SJCRH30 (cell line): ENCODE data around the gene TM4SF5. TPM values are rescaled to one million over a fixed set of nuclear protein-coding genes. Genes with fewer than 3 reads are reported as not detected.

Experiments used
- DNase-seq, 2 experiments: peaks; one replicate each; pipeline ENCODE4 v3.0.0-alpha.2; 2015 to 2020
- H3K27ac ChIP-seq: fragments of 250-450 bp; sonication (Bioruptor Pico); 2 replicates; pipeline ENCODE4 v1.5.1; 2020; ENCODE audit warnings: mild to moderate bottlenecking, moderate library complexity
- H3K27me3 ChIP-seq: fragments of 250-450 bp; sonication (Bioruptor Pico); 2 replicates; pipeline ENCODE4 v1.5.1; 2020; ENCODE audit warnings: mild to moderate bottlenecking, moderate library complexity
- H3K36me3 ChIP-seq: fragments of 250-450 bp; sonication (Bioruptor Pico); 2 replicates; pipeline ENCODE4 v1.5.1; 2020; ENCODE audit warnings: mild to moderate bottlenecking, moderate library complexity
- H3K4me1 ChIP-seq: fragments of 250-450 bp; sonication (Bioruptor Pico); 2 replicates; pipeline ENCODE4 v1.5.1; 2020; ENCODE audit warnings: mild to moderate bottlenecking, moderate library complexity
- H3K4me3 ChIP-seq: fragments of 250-450 bp; sonication (Bioruptor Pico); 2 replicates; pipeline ENCODE4 v1.5.1; 2020; ENCODE audit warnings: mild to moderate bottlenecking, moderate library complexity
- H3K9me3 ChIP-seq: fragments of 250-450 bp; sonication (Bioruptor Pico); replicated peaks from 2 replicates; pipeline ENCODE4 v1.5.1; 2020; ENCODE audit warnings: mild to moderate bottlenecking, moderate library complexity
- total RNA-seq: library from RNA; depleted of rRNA; stranded (reverse); fragments of >200 nt; shearing (Covaris generic); gene quantifications from 2 replicates; pipeline ENCODE4 v1.2.3, GENCODE V29; 2014; rRNA removed

Gene TM4SF5
- total RNA-seq: not detected in 2 replicates

GRCh38 chr17:4771519-4772234 is at the start of gene TM4SF5:
Gene TM4SF5 (plus strand): TSS chr17:4771886. CDS start chr17:4771923, 37 bp downstream.
- no peaks in the 10 kb centered on the region for H3K9me3 ChIP-seq
- no peaks in the 10 kb centered on the region for H3K36me3 ChIP-seq
- no peaks in the 10 kb centered on the region for H3K27me3 ChIP-seq
- H3K4me3 ChIP-seq: no peak within 1 kb of the TSS
- no peak for DNase-seq
- no peaks in the 10 kb centered on the region for H3K4me1 ChIP-seq
- H3K27ac ChIP-seq: no peak within 1 kb of the TSS

- H3K4me1 ChIP-seq: no peaks in the 10 kb centered on the region
- no peak for DNase-seq
- no peaks in the 10 kb centered on the region for H3K27me3 ChIP-seq
- H3K36me3 ChIP-seq: no peaks in the 10 kb centered on the region
- H3K27ac ChIP-seq: no peak overlapping the region
- H3K4me3 ChIP-seq: no peak overlapping the region
- no peaks in the 10 kb centered on the region for H3K9me3 ChIP-seq
Measured at GRCh38 chr17:4722678-4723240, 48.9 kb upstream of the TM4SF5 start.

- H3K27me3 ChIP-seq: no peaks in the 10 kb centered on the region
- no peak overlapping the region for H3K27ac ChIP-seq
- no peaks in the 10 kb centered on the region for H3K9me3 ChIP-seq
- no peaks in the 10 kb centered on the region for H3K36me3 ChIP-seq
- H3K4me3 ChIP-seq: no peak overlapping the region
- DNase-seq: no peak
- no peaks in the 10 kb centered on the region for H3K4me1 ChIP-seq
Measured at GRCh38 chr17:4724650-4725049, 47.0 kb upstream of the TM4SF5 start.

GRCh38 chr17:4725646-4726310 is 45.9 kb upstream of the TM4SF5 start:
- Histone ChIP-seq H3K9me3 (no peaks in the 10 kb centered on the region), H3K27me3 (no peaks in the 10 kb centered on the region), H3K27ac (no peak overlapping the region), H3K4me1 (no peaks in the 10 kb centered on the region), H3K4me3 (no peak overlapping the region), H3K36me3 (no peaks in the 10 kb centered on the region)
- no peak for DNase-seq

GRCh38 chr17:4728124-4728523 is 43.6 kb upstream of the TM4SF5 start:
- DNase-seq: no peak
- H3K4me1 ChIP-seq: no peaks in the 10 kb centered on the region
- H3K27ac ChIP-seq: no peak overlapping the region
- H3K27me3 ChIP-seq: no peaks in the 10 kb centered on the region
- H3K36me3 ChIP-seq: no peaks in the 10 kb centered on the region
- H3K9me3 ChIP-seq: no peaks in the 10 kb centered on the region
- no peak overlapping the region for H3K4me3 ChIP-seq

- no peaks in the 10 kb centered on the region for H3K36me3 ChIP-seq
- H3K4me3 ChIP-seq: no peak overlapping the region
- H3K4me1 ChIP-seq: no peaks in the 10 kb centered on the region
- H3K27me3 ChIP-seq: no peaks in the 10 kb centered on the region
- H3K27ac ChIP-seq: no peak overlapping the region
- no peaks in the 10 kb centered on the region for H3K9me3 ChIP-seq
- DNase-seq: no peak
Measured at GRCh38 chr17:4733073-4733531, 38.6 kb upstream of the TM4SF5 start.

GRCh38 chr17:4734857-4735475 is 36.7 kb upstream of the TM4SF5 start:
- no peaks in the 10 kb centered on the region for H3K36me3 ChIP-seq
- no peaks in the 10 kb centered on the region for H3K27me3 ChIP-seq
- H3K4me3 ChIP-seq: no peak overlapping the region
- H3K27ac ChIP-seq: no peak overlapping the region
- no peaks in the 10 kb centered on the region for H3K9me3 ChIP-seq
- DNase-seq: no peak
- H3K4me1 ChIP-seq: no peaks in the 10 kb centered on the region

- Histone ChIP-seq H3K27ac (no peak overlapping the region), H3K4me1 (no peaks in the 10 kb centered on the region), H3K4me3 (no peak overlapping the region), H3K36me3 (no peaks in the 10 kb centered on the region), H3K27me3 (no peaks in the 10 kb centered on the region), H3K9me3 (no peaks in the 10 kb centered on the region)
- no peak for DNase-seq
Measured at GRCh38 chr17:4735876-4736651, 35.6 kb upstream of the TM4SF5 start.

GRCh38 chr17:4738136-4739121 is 33.3 kb upstream of the TM4SF5 start:
- Histone ChIP-seq H3K4me1 (no peaks in the 10 kb centered on the region), H3K27ac (no peak overlapping the region), H3K4me3 (no peak overlapping the region), H3K27me3 (no peaks in the 10 kb centered on the region), H3K36me3 (no peaks in the 10 kb centered on the region), H3K9me3 (no peaks in the 10 kb centered on the region)
- DNase-seq: no peak

- Histone ChIP-seq H3K27me3 (no peaks in the 10 kb centered on the region), H3K27ac (no peak within 1 kb of the TSS), H3K4me1 (no peaks in the 10 kb centered on the region), H3K4me3 (no peak within 1 kb of the TSS), H3K36me3 (no peaks in the 10 kb centered on the region), H3K9me3 (no peaks in the 10 kb centered on the region)
- no peak for DNase-seq
Measured at GRCh38 chr17:4739122-4740024, 32.3 kb upstream of the TM4SF5 start, which contains the start of the genes CXCL16 and ZMYND15. Gene CXCL16 (minus strand): TSS chr17:4739928. CDS start chr17:4739339, 589 bp downstream. Gene ZMYND15 (plus strand): TSS chr17:4739833. CDS start chr17:4740549, 716 bp downstream.

GRCh38 chr17:4740025-4740351 is 31.7 kb upstream of the TM4SF5 start:
- H3K9me3 ChIP-seq: no peaks in the 10 kb centered on the region
- H3K4me3 ChIP-seq: no peak overlapping the region
- H3K36me3 ChIP-seq: no peaks in the 10 kb centered on the region
- H3K4me1 ChIP-seq: no peaks in the 10 kb centered on the region
- no peaks in the 10 kb centered on the region for H3K27me3 ChIP-seq
- DNase-seq: no peak
- H3K27ac ChIP-seq: no peak overlapping the region

GRCh38 chr17:4740584-4740983 is 31.1 kb upstream of the TM4SF5 start:
- no peak for DNase-seq
- H3K27ac ChIP-seq: no peak overlapping the region
- H3K4me1 ChIP-seq: no peaks in the 10 kb centered on the region
- H3K4me3 ChIP-seq: no peak overlapping the region
- no peaks in the 10 kb centered on the region for H3K9me3 ChIP-seq
- H3K27me3 ChIP-seq: no peaks in the 10 kb centered on the region
- no peaks in the 10 kb centered on the region for H3K36me3 ChIP-seq

- no peaks in the 10 kb centered on the region for H3K9me3 ChIP-seq
- H3K27ac ChIP-seq: no peak overlapping the region
- no peak overlapping the region for H3K4me3 ChIP-seq
- no peaks in the 10 kb centered on the region for H3K4me1 ChIP-seq
- no peak for DNase-seq
- no peaks in the 10 kb centered on the region for H3K27me3 ChIP-seq
- H3K36me3 ChIP-seq: no peaks in the 10 kb centered on the region
Measured at GRCh38 chr17:4741544-4741943, 30.1 kb upstream of the TM4SF5 start.
